HG03460 (cell line): Measurements from ENCODE around the gene GAS5.
A peak's percentile ranks its signal among the peaks of the same experiment; 100 is the strongest.

Experiments used
- ATAC-seq: cut with Tn5 transposase; IDR thresholded peaks from one replicate; pipeline ENCODE4 v1.9.1; 2021; ENCODE audit not compliant: unreplicated experiment

Gene GAS5

DNA sequence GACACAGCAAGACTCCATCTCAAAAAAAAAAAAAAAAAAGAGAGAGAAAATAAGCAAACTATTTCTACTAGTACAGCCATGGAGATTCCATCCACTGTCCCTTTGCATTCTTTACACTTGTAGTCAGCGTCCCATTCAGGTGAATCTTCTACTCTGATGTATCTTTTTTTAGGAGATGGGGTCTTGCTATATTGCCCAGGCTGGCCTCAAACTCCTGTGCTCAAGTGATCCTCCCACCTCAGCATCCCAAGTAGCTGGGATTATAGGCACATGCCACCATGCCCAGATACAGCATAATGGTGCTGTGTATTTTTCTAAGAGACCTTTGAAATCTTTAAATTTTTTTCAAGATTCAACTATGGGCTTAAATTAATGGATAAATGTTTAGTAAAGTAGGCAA is 35.0 kb downstream of the GAS5 start:
- no peak for ATAC-seq

DNA sequence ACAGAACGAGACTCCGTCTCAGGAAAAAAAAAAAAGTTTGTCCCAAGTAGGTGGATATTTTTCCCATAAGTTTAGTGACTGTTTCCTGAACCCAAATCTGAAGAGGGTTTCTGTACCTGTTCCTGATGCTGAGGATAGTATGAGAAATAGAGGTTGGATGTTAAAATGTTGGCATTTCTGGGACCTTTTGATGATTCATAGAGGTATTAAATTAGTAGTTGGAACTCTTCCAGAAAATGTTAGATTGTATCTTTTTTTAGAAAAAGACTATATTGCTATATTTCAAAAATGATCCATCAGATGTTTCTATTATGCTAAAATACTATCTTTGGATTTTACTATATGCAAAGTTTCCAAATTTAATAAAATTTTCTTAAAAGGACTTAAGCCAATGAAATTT is 40.2 kb downstream of the GAS5 start:
- ATAC-seq: no peak

- ATAC-seq: peak; percentile 78
These were observed 43.3 kb downstream of the GAS5 start, which contains the start of the genes CENPL and DARS2 for GRCh38 chr1:173824315-173825081. CENPL (minus strand) TSS chr1:173824883; CDS start chr1:173811299, 13,584 bp downstream. DARS2 (plus strand) TSS chr1:173824673; CDS start chr1:173825230, 557 bp downstream.

- ATAC-seq: peak; percentile 43
These were observed 43.9 kb downstream of the GAS5 start for GRCh38 chr1:173823781-173824314.

GRCh38 chr1:173821680-173822079 is 46.1 kb downstream of the GAS5 start:
- ATAC-seq: no peak

DNA sequence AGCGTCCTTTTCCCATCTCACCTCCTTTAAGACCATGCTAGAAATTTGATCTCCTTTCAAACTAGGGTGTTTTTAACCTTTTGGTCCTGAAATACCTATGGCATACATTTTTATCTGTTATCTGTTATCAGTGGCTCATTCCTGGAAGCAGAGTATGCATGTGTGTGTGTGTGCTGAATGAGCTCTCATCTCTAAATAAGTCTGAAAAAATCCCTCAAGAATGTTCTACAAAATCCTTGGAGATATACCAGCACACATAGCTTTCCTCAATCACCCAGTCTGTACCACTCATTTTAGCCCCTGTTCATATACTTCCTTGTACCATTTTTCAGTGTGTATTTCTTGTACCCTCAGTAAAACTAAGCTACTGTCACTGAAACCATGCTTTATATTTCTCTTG is 49.3 kb downstream of the GAS5 start:
- ATAC-seq: no peak
